HepG2 (cell line): ENCODE results near the gene PGRMC2. TPM values are rescaled to one million over a fixed set of nuclear protein-coding genes. Genes with fewer than 3 reads are reported as not detected.

ENCODE experiments used
- KMT2B ChIP-seq: IDR thresholded peaks from 2 replicates; pipeline ENCODE4 v1.6.1; 2016; ENCODE audit warnings: missing genetic modification reagents, missing compliant biosample characterization
- PAX8 ChIP-seq: sonication (generic); formaldehyde crosslinking; IDR thresholded peaks from 2 replicates; pipeline ENCODE4 v1.8.0; 2022; ENCODE audit warnings: mild to moderate bottlenecking, missing genetic modification reagents, borderline replicate concordance
- REXO4 ChIP-seq: sonication (generic); formaldehyde crosslinking; IDR thresholded peaks from 2 replicates; pipeline ENCODE4 v1.8.0; 2022; ENCODE audit warnings: missing genetic modification reagents, mild to moderate bottlenecking, borderline replicate concordance
- SPEN ChIP-seq: sonication (generic); formaldehyde crosslinking; IDR thresholded peaks from 2 replicates; pipeline ENCODE4 v1.5.1; 2020; ENCODE audit warnings: low read depth, mild to moderate bottlenecking, missing genetic modification reagents
- STAT5B ChIP-seq: sonication (generic); formaldehyde crosslinking; IDR thresholded peaks from 2 replicates; pipeline ENCODE4 v1.4.0; 2020; ENCODE audit warnings: missing genetic modification reagents
- polyA plus RNA-seq, 8 experiments: library from polyadenylated mRNA; depleted of rRNA in 3 of 8; stranded (reverse) in 7 of 8; unstranded in 1 of 8; fragments of >200 nt; fragmentation: Illumina TruSeq in 4 of 8; extraction: Trizol in 4 of 8; gene quantifications; 2 replicates each; pipeline versions ENCODE4 v1.2.1 to v1.2.3, GENCODE V29; 2011 to 2016; ENCODE audit warnings: low read depth in 4 of 8, missing spikeins in 1 of 8, mixed read lengths in 1 of 8; ENCODE audit not compliant: insufficient read depth in 1 of 8
- total RNA-seq, 5 experiments: library from RNA; depleted of rRNA; stranded (reverse); fragments of >200 nt; fragmentation: Illumina TruSeq; extraction: Trizol; gene quantifications; 2 replicates each; pipeline ENCODE4 v1.2.3, GENCODE V29; 2016; ENCODE audit warnings: low read depth in 1 of 5
- TF ChIP-seq, protein P1 (sequence below), 2 experiments: sonication (generic) in 1 of 2; formaldehyde crosslinking in 1 of 2; IDR thresholded peaks; 2 replicates each; pipeline versions ENCODE4 v1.4.0 to v1.6.1; 2016 to 2020; ENCODE audit warnings: borderline replicate concordance in 1 of 2, low read depth in 1 of 2, mild to moderate bottlenecking in 1 of 2, missing genetic modification reagents in 1 of 2
- TF ChIP-seq, protein P2 (sequence below): sonication (generic); formaldehyde crosslinking; IDR thresholded peaks from 2 replicates; pipeline ENCODE4 v1.4.0; 2020; ENCODE audit warnings: missing genetic modification reagents, mild to moderate bottlenecking, borderline replicate concordance

PGRMC2 gene
- total and polyA plus RNA-seq, 2 of the 13 experiments (the other 11 are each of a cell fraction or from before 2014, with no cell fraction given), result 16.0 to 19.8 TPM

DNA sequence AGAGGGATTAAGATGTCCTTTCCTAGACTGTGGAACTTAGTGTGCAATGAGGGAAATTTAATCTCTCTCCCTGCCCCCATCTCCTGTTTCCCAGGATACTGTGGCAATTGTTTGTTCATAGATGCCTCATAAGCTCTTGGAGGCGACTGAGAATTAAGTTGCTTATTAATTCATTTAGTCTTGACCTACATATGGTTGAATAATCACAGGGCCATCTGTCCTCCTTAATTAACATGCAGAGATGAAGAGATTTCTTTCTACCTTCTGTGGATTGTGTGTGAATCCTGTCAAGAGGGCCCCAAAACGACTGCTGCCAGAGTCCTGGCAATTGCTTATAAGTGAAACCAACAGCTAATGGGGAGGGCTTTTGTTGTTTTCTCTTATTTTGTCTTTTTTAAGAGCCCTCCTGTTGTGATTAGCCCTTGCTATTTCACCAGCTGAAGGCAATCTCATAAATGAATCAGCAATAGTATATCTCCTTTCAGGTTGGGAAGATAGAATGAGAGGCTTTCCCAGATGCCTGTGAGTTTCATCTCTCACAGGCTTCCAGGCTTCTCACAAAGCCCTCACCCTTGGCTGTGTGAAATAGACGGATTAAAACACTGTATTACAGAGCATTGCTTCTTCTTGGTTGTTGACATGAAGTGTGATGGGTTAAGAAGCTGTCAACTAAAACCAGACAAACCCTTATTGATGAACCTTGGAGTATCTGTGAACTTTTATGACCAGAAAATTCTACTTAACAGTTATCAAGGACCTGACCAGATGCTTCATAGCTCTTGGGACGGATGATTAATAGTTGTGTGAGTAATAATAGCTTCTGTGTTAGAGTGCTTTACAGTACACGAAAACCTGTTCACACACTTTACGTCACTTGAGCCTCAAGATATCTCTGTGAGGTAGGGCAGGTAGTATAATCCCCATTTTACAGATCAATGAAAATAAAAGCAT, 58.5 kb downstream of the PGRMC2 start (continued):
- TF ChIP-seq, protein P1, sequence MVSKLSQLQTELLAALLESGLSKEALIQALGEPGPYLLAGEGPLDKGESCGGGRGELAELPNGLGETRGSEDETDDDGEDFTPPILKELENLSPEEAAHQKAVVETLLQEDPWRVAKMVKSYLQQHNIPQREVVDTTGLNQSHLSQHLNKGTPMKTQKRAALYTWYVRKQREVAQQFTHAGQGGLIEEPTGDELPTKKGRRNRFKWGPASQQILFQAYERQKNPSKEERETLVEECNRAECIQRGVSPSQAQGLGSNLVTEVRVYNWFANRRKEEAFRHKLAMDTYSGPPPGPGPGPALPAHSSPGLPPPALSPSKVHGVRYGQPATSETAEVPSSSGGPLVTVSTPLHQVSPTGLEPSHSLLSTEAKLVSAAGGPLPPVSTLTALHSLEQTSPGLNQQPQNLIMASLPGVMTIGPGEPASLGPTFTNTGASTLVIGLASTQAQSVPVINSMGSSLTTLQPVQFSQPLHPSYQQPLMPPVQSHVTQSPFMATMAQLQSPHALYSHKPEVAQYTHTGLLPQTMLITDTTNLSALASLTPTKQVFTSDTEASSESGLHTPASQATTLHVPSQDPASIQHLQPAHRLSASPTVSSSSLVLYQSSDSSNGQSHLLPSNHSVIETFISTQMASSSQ (IDR thresholded peaks at IDR 0.05; ENCODE audit: low read depth), result no peak
- TF ChIP-seq, protein P1 (CRISPR knock-in tag; IDR thresholded peaks at IDR 0.05; ENCODE audit: borderline replicate concordance), result no peak
- TF ChIP-seq, protein P2, sequence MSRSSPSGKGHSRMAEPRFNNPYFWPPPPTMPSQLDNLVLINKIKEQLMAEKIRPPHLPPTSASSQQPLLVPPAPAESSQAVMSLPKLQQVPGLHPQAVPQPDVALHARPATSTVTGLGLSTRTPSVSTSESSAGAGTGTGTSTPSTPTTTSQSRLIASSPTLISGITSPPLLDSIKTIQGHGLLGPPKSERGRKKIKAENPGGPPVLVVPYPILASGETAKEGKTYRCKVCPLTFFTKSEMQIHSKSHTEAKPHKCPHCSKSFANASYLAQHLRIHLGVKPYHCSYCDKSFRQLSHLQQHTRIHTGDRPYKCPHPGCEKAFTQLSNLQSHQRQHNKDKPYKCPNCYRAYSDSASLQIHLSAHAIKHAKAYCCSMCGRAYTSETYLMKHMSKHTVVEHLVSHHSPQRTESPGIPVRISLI (CRISPR knock-in tag), result no peak
- TF ChIP-seq STAT5B (CRISPR knock-in tag) (no peak), PAX8 (CRISPR knock-in tag) (no peak), REXO4 (CRISPR knock-in tag) (no peak), KMT2B (no peak), SPEN (CRISPR knock-in tag) (no peak)
- TF ChIP-seq, all 625 proteins: peak for 0
